GM18519 (cell line): ENCODE results near the gene ACSL1.

Experiments used
- ATAC-seq: cut with Tn5 transposase; IDR thresholded peaks from one replicate; pipeline ENCODE4 v1.9.1; 2021; ENCODE audit warnings: mild to moderate bottlenecking, moderate library complexity; ENCODE audit not compliant: unreplicated experiment, low FRiP score

The ACSL1 gene

GRCh38 chr4:184825896-184826690 lies at the start of gene ACSL1:
TSS of gene ACSL1 (minus strand) at chr4:184825968. CDS start at chr4:184803514, 22,454 bp downstream.
- ATAC-seq = peak; percentile 58

- no peak for ATAC-seq
Measured at GRCh38 chr4:184873054-184873453, 47.3 kb upstream of the ACSL1 start.

GRCh38 chr4:184870718-184871117 lies 45.0 kb upstream of the ACSL1 start:
- ATAC-seq = no peak

- no peak for ATAC-seq
Measured at GRCh38 chr4:184868623-184869022, 42.9 kb upstream of the ACSL1 start.

- ATAC-seq = no peak
Measured at GRCh38 chr4:184863916-184864315, 38.1 kb upstream of the ACSL1 start.

- ATAC-seq = no peak
Measured at GRCh38 chr4:184861047-184861446, 35.3 kb upstream of the ACSL1 start.

- ATAC-seq = peak; percentile 38
Measured at GRCh38 chr4:184860018-184860779, 34.4 kb upstream of the ACSL1 start.

- no peak for ATAC-seq
Measured at GRCh38 chr4:184857441-184858121, 31.8 kb upstream of the ACSL1 start.

GRCh38 chr4:184856277-184856609 lies 30.5 kb upstream of the ACSL1 start:
- ATAC-seq = peak; percentile 35

GRCh38 chr4:184854673-184855072 lies 28.9 kb upstream of the ACSL1 start:
- no peak for ATAC-seq

GRCh38 chr4:184853436-184853835 lies 27.7 kb upstream of the ACSL1 start:
- ATAC-seq = no peak

GRCh38 chr4:184851886-184852285 lies 26.1 kb upstream of the ACSL1 start:
- ATAC-seq = no peak

GRCh38 chr4:184851200-184851541 lies 25.4 kb upstream of the ACSL1 start:
- ATAC-seq = peak; percentile 61

GRCh38 chr4:184850431-184851199 lies 24.8 kb upstream of the ACSL1 start:
- peak; percentile 35 for ATAC-seq

- ATAC-seq = no peak
Measured at GRCh38 chr4:184850018-184850417, 24.2 kb upstream of the ACSL1 start.

- ATAC-seq = peak; percentile 34
Measured at GRCh38 chr4:184849185-184849584, 23.4 kb upstream of the ACSL1 start.

GRCh38 chr4:184848510-184848909 lies 22.7 kb upstream of the ACSL1 start:
- no peak for ATAC-seq

- ATAC-seq = no peak
Measured at GRCh38 chr4:184846531-184846930, 20.8 kb upstream of the ACSL1 start.

GRCh38 chr4:184845367-184846021 lies 19.7 kb upstream of the ACSL1 start:
- ATAC-seq = no peak

GRCh38 chr4:184844742-184845141 lies 19.0 kb upstream of the ACSL1 start:
- ATAC-seq = no peak
